Fibroblast of gingiva (primary cell): ENCODE results near the gene BCAS3.
"Not testable (repeated sequence)": the region's sequence is repeated elsewhere in the genome, so short reads cannot be mapped to it uniquely, and the experiment has no call there.

Experiments
- DNase-seq: peaks from one replicate; pipeline ENCODE4 v3.0.0-alpha.2; 2011; ENCODE audit warnings: low read depth

The BCAS3 gene

GRCh38 chr17:61005358-61005757 is 327.7 kb downstream of the BCAS3 start:
- no peak for DNase-seq

DNA sequence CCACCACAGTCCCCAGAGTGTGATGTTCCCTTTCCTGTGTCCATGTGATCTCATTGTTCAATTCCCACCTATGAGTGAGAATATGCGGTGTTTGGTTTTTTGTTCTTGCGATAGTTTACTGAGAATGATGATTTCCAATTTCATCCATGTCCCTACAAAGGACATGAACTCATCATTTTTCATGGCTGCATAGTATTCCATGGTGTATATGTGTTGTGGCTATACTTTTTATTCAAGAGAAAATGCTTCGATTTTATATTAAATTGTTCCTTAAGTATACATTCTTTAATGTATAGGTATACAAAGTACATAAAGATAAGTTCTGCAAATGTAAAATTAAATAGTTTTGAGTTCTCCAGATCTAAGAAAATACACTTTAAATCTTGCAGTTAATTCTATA is 328.3 kb downstream of the BCAS3 start:
- not testable (repeated sequence) for DNase-seq

- DNase-seq: no peak
Measured at GRCh38 chr17:61007980-61008379, 330.3 kb downstream of the BCAS3 start.

- DNase-seq: no peak
Measured at GRCh38 chr17:61009663-61010062, 332.0 kb downstream of the BCAS3 start.

DNA sequence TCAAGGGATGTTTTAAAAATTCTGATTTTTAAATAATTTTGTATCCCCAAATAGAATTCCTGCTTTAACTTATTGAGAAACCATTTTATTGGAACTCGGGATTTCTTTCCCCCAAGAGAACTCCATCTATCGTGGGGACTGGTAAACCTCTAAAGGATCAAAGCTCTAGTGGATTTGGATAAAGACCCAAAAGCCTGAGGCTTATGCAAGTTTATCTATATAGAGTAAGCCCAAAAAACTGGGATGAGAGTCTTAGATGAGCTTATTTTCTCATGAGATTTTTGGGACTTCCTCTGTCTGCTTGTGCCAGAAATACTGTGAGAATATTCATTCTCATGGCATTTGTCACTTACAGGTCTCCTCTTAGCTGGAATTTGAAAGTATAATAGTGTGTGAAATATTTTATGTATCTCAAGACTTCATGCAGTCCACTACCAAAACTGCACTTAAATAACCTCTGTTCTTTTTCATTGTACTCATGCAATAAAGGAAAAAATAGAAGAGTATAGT is 333.1 kb downstream of the BCAS3 start:
- DNase-seq: no peak

GRCh38 chr17:61011251-61011650 is 333.6 kb downstream of the BCAS3 start:
- DNase-seq: no peak

GRCh38 chr17:61015966-61016365 is 338.3 kb downstream of the BCAS3 start:
- peak; percentile 68 for DNase-seq

GRCh38 chr17:61017317-61018006 is 339.8 kb downstream of the BCAS3 start:
- no peak for DNase-seq

GRCh38 chr17:61018938-61019337 is 341.3 kb downstream of the BCAS3 start:
- DNase-seq: no peak

DNA sequence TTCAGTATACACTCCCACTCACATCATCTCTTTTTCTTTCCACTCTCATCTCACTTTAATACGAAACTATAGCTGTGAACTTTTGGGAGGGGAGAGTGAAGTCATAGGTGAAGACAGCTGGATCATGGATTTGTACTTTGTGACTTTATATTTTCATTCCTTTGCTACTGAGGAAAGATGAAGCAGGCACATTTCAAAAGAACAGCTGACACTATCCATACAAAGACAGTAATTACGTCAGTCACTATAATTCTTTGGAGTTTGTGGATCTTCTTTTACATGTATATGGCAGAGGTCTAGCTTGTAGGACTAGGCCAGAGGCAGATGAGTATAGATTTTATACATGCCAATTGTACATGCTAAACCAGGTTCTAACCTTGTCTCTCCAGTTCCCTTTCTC is 346.3 kb downstream of the BCAS3 start:
- no peak for DNase-seq

GRCh38 chr17:61026818-61027217 is 349.2 kb downstream of the BCAS3 start:
- no peak for DNase-seq

- no peak for DNase-seq
Measured at GRCh38 chr17:61029181-61029580, 351.5 kb downstream of the BCAS3 start.

DNA sequence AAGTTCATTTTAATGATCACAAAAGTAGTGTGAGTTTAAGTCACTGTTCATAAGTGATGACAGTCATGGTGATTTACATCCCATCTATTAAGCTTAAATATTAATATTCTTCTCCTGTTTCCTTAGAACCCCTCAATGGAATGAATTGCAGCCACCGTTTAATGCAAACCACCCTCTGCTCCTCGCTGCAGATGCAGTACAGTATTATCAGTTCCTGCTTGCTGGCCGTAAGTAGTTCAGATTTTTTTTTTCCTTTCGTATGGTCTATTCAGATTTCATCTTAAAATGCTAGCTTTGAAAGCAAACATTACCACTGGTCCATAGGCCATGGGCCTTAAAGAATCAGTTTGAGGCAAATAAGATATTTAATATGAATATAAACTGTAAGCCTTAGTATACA is 363.0 kb downstream of the BCAS3 start:
- DNase-seq: no peak

DNA sequence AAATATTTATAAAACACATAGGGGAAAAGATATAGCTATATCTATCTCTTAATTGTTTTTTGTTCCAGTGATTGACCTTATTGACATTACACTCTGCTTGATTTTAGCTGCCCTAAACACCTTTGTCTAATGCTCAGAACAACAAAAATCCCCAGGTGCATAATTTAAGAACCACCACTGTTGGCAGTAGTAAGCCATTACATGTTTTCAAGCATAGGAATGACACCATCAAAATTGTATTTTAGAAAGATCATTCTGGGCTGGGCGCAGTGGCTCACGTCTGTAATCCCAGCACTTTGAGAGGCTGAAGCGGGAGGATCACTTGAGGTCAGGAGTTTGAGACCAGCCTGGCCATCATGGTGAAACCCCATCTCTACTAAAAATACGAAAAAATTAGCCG is 364.7 kb downstream of the BCAS3 start:
- DNase-seq: not testable (repeated sequence)

DNA sequence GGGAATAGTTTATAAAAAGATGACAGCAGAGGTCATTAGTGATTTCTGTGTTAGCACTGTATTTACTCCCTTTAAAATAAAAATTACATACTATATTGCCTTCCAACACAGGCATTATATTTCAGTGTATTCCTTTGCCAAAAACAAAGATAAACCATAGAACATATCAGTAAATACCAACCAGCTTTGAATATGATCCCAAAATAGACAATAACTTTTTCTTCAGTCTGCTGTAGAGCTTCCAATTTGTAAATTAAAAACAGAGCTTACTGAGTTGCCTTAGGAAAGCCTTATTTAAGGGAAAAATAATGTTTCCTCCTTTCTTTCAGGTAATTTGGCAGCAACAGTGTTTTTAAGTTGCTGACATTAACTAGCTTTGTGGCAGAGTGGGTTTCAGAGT is 369.9 kb downstream of the BCAS3 start:
- DNase-seq: peak; percentile 11

GRCh38 chr17:61048376-61049106 is 370.9 kb downstream of the BCAS3 start:
- peak; percentile 7 for DNase-seq

DNA sequence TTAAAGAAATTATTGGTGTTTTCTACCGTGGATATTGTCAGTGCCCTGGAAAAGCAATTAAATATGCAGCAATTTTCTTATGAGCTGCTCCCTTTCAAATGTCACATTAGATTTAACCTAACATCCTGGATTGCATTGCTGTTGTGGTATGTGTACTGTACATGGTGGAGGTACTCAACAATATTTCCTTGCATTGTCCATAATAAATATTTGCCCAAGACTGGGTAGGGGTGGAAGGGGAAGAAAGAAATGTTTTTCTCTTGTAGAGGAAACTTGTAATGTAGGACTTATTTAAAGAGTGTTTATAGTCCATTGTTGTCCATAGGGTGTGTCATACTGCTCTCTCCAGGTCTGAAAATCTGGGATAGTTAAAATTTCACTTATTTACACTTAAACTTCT is 375.8 kb downstream of the BCAS3 start:
- no peak for DNase-seq

DNA sequence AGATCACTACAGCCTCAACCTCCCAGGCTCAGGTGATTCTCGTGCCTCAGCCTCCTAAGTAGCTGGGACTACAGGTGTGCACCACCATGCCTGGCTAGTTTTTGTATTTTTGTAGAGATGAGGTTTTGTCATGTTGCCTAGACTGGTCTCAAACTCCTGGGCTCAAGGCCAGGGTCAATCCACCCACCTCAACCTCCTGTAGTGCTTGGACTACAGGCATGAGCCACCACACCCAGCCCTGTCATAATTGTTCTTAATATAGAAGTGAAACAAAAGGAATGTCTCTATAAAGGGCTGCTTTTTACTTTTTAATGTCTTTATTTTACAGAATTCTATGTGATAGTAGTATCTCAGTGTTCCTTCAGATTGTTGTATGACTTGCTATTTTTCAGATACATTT is 376.8 kb downstream of the BCAS3 start:
- no peak for DNase-seq

- DNase-seq: no peak
Measured at GRCh38 chr17:61057257-61057656, 379.6 kb downstream of the BCAS3 start.

DNA sequence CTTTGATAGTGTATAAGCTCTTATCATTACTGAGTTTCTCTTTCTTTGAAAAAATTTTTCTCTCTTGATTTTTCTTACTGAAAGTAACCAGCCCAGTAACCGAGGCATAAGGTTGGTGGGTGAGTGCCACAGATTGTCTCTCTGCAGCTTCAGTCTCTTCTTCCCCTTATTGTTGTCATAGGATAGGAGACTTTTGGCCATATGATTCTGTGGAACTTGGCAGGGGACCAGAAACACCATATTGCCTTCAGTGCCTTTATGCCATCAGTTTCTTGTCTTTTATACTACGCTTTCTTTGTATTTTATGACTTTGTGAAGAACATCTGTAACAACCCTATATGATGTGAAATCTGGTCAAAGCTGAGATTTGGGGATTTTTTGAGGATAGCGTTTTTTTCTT is 380.4 kb downstream of the BCAS3 start:
- no peak for DNase-seq

DNA sequence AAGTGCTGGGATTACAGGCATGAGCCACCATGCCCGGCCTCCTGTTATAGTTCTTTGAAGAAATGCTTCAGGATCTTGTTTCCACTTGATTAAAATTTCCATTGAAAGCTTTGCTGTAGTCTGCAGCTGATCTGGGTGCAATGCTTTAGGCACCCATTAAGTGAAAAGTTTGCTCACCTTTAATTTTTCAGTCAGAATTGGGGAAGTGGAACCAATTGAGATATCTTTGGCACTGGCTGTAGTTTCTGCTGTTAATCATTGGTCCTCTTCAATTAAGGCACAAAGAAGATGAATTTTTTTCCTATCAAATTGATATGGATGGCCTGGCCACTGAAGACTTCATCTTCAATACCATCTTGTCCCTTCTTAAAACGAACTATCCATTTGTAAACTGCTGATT is 385.9 kb downstream of the BCAS3 start:
- no peak for DNase-seq

- DNase-seq: no peak
Measured at GRCh38 chr17:61064087-61064951, 386.7 kb downstream of the BCAS3 start.
